ENCODE results near the gene CTSL.

CTSL gene

DNA sequence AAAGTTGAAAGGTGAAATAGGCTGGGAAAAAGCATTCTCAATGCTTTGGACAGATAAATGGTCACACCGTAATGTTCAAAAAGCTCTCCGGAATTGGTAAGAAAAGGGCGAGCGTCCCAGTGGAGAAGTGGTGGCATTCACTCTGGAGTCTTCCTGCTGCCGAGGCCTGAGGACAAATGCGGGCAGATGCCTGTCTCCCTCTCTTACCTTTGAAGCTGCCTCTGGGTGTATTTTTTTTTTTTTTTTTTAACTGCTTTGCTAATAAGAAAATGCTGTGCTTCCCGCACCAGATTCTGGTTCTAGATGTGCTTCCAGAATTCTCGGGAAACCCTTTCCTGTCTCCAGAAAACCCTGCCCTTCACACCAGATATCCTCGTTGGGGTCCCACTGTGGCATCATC, 24.4 kb upstream of the CTSL start:
- no peak for DNase-seq (ENCODE audit: low spot score)

DNA sequence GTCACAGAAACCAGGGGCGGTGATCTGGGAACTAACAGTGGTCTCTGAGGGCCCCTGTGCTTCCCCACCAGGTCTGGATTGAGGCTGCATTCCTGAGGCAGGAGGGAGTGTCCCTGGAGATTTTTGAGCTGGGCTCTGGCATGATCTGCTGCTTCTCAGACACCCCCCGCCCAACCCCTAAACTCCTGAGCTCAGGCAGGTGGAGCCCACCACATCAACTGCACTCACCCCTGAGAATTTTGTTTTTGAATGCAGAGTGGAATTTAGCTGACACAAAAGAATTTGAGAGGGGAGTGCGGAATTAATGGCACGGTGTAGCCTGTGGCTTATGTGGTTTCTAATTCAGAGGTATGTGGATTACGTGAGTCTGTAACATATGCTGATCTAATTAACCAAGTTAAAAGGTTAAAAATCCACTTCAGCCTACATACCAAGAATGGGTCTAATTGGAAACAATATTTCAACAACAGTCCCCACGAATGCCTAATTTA, 23.9 kb upstream of the CTSL start:
- DNase-seq (ENCODE audit: low spot score): no peak

DNA sequence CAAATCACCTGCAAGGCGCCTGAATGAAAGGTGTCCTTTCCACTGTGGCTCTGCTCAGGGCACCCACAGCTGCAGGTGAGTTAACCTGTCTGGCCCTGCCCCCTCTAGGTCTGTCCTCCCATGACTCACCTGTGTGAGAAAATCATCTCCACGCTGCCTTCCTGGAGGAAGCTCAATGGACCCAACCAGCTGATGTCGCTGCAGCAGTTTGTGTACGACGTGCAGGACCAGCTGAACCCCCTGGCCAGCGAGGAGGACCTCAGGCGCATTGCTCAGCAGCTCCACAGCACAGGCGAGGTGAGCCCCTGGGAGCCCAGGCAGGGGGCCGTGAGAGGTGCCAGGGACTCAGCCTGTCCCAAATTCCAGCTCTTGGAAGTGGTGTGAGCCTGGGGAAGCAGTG, 23.0 kb upstream of the CTSL start:
- DNase-seq (ENCODE audit: low spot score): no peak

DNA sequence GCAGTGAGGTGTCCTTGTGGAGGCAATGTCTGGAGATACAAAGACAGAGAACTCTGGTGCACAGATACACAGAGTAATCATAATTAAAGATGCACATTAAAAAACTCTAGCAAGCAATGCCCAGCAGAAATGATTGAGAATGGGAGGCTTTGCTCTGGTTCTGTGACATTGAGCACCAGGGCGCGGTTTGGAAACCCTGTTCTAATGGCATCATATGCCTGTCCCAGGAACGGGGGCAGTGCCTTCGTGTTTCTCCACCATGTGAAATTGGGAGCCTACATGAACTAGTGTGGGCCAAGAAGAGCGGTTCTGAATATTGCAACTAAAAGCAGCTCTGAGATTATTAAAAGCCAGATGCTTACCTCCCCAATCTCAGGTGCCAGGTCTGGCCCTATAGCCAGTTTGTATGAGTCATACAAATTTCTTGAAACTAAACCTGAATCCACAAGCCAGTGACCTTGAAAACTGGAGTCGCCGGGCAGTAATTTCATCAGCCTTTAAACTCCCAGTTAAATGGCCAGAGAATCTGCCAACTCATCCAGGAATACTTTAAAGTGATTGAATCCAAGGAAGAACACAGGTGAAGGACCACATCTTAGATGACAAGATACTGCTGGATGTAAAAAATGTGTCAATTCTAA, 22.2 kb upstream of the CTSL start:
- DNase-seq (ENCODE audit: low spot score): no peak

DNA sequence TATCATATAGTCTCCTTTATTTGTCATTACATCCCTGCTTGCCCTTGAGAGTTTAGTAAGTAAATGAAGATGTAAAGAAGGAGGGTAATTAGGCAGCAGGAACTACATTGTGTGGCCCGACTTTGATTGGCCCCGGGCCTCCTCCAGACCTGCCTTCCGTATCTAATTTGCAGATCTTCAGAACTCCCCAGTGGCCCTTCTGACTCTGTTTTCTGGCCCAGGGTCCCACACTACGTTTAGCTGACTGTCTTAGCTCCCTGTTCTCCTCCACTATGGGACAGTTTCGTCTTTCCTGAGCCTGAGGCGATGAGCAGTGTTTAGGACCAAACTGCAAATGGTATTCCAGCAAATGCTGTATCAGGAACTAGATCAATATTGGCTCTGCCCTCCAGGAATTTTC, 21.6 kb upstream of the CTSL start:
- DNase-seq (ENCODE audit: low spot score): no peak

DNA sequence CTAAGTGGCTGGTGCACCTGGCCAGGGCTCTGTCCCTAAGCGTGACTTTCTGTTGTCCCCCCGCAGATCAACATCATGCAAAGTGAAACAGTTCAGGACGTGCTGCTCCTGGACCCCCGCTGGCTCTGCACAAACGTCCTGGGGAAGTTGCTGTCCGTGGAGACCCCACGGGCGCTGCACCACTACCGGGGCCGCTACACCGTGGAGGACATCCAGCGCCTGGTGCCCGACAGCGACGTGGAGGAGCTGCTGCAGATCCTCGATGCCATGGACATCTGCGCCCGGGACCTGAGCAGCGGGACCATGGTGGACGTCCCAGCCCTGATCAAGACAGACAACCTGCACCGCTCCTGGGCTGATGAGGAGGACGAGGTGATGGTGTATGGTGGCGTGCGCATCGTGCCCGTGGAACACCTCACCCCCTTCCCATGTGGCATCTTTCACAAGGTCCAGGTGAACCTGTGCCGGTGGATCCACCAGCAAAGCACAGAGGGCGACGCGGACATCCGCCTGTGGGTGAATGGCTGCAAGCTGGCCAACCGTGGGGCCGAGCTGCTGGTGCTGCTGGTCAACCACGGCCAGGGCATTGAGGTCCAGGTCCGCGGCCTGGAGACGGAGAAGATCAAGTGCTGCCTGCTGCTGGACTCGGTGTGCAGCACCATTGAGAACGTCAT, 19.7 kb upstream of the CTSL start:
- DNase-seq (ENCODE audit: low spot score): no peak

DNA sequence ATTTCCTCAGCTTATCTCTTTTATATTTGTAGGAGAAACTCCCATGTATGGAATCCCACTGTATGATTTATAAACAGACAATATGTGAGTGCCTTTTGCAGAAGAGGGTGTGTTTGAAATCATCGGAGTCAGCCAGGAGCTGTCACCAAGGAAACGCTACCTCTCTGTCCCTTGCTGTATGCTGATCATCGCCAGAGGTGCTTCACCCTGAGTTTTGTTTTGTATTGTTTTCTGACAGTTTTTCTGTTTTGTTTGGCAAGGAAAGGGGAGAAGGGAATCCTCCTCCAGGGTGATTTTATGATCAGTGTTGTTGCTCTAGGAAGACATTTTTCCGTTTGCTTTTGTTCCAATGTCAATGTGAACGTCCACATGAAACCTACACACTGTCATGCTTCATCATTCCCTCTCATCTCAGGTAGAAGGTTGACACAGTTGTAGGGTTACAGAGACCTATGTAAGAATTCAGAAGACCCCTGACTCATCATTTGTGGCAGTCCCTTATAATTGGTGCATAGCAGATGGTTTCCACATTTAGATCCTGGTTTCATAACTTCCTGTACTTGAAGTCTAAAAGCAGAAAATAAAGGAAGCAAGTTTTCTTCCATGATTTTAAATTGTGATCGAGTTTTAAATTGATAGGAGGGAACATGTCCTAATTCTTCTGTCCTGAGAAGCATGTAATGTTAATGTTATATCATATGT, 18.0 kb upstream of the CTSL start:
- DNase-seq (ENCODE audit: low spot score): no peak

DNA sequence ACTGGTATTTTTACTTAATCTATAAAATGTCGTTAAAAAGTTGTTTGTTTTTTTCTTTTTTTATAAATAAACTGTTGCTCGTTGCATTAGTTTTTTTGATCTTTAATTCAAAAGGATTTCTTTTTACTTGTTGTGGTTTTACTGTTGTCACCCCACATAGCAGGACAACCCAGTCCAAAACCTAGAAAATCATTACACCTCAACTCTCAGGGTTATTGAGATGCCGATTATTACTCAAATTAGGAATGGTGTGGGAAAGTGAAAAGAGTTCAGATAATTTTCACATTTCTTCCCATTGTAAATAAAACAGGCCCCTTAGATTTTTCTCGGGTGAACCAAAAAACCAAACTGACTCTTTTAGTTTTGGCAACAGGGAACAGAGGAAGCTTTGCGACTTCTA, 17.4 kb upstream of the CTSL start:
- no peak for DNase-seq (ENCODE audit: low spot score)

DNA sequence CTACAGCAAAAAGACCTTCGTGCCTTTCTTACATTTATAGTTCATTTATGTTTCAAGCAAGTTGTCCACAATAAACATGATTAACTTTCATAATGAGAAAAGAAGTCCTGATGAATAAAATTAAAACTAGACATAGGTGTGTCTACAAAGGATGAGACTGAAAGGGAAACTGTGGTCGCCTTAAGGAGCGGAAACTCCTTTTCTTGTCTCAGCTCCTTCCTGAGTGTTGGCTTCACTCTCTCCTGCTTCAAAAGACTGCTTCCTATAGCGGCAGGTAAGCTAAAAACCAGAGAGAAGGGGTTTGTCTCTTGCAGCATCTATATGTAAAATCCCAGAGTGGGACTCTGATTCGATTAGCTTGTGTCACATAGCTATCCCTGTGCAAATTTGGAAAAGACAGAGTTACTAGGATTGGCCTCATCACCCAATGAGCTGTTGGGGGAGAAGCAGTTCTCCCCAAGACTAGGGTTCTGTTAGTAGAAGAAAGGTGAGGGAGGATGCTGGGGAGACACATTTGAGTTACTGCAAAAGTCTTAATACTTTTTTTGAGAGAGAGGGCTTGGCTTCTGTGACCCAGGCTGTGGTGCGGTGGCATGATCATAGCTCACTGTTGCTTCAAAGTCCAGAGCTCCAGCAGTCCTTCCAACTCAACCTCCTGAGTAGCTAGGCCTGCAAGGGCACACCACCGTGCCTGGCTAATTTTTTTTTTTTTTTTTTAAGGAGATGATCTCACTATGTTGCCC, 16.8 kb upstream of the CTSL start:
- no peak for DNase-seq (ENCODE audit: low spot score)

DNA sequence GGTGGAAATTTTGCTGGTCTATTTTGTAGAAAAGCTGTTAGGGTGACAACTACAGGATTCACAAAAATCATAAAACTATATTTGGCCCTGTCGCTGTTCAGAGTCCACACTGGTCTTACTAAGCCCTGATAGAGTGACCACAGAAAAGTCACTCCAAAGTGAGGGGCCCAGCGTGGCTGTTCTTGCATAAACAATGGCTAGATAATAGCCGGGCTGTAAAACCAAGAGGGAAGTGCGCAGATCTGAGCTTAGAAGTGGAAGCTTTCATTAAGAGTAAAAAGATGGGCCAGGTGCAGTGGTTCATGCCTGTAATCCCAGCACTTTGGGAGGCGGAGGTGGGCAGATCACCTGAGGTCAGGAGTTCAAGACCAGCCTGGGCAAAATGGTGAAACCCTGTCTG, 15.5 kb upstream of the CTSL start:
- DNase-seq (ENCODE audit: low spot score): no peak

DNA sequence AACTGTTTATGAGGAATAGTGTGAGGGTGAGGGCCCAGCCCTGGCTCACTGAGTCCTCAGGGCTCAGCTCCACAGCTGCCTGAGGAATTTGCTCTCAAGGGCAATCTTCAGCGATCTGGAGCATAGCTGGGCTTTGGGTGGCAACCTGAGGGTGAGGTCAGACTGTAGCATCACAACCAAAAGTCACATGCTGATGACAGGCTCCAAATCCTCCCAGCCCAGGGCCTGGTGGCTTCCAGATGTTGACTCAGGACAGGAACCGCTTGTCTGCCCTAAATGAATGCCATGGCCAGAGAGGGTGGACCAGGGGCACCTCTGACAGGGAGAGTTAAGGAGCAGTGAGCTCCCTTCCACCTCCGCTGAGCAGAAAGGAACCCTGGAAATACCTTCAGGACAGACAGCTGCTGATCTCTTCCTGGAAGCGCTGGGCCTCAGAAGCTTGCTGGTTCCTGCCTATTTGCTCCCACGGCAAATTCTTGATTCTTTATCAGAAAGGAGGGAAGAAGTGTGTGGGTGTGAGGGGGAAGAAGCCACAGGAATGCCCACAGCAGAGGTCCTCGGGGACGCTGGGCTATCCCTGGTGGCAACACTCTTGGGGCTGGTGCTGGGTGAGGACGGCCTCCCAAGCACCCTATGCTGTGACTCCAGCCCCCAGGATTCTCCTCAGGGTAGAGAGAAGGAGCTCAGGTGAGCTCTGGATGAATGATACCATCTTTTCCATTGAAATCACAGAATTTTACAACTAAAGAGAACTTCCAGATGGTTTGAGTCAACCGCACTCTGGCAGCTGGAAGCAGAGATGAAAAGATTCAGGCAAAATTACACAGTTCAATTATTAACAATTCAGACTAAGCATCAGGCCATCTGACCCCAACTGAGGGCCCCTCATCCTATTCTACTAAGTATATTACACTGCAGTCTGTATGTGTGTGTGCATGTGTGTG, 13.8 kb upstream of the CTSL start:
- no peak for DNase-seq (ENCODE audit: low spot score)

DNA sequence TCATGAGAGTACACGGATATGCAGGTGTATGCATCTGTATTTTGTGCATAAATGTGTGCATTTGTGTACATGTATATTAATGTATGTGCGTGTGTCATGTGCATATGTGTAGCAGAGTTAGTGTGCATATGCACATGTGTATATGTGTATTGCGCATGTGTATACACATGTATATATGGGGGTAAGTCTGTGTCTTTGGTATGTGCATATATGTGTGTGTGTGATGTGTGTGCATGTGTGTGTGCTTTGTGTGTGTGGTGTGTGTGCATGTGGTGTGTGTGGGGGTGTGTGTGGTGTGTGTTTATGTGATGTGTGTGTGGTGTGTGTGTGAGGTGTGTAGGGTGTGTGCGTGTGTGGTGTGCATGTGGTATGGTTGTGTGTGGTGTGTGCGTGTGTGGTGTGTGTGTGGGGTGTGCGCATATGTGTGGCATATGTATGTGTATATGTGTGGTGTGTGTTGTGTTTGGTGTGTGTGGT, 13.1 kb upstream of the CTSL start:
- DNase-seq (ENCODE audit: low spot score): no peak

DNA sequence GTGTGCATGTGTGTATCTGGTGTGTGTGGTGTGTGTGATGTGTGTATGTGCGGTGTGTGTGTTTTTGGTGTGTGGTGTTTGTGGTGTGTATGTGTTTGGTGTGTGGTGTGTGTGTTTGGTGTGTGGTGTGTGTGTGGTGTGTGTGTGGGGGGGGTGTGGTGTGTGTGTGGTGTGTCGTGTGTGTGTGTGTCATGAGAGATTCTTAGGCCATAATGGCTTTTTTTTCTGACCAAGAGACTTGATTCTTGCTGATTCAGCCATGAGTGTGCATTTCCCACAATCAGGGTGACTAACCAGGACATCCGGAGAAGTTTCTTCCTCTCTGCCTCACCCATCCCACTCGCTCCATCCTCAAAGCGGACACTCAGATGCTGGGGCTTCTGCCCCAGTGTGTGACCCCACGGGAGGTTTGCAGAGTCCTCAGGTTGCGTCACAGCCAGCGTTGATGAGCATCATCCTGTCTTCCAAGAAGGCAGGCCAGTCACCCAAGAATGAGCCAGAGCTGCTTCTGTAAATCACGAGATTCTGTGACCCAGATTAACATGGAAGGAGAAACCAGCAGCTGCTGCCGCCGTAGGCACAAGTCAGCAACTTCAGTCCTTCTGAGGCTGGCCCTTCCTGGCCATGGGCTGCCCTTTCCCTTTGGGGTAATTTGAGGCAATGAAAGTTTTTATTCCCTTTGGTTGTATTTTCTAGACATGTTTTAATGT, 12.5 kb upstream of the CTSL start:
- peak; percentile 64 for DNase-seq (ENCODE audit: low spot score)

DNA sequence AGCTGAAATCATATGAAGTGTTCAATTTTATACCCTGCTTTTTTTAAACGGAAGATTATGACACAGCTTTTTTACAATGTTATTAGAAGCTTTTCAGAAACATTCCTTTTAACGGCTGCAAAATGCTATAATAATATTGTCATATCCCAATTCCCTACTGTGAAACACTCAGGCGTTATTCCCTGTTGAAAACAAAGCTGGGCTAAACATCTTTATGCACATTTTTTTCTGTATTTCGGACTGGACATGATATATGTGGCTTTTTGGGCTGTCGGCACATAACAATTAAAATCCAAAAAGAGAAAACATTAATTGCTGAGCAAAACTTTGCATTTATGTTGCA, 12.0 kb upstream of the CTSL start:
- no peak for DNase-seq (ENCODE audit: low spot score)

DNA sequence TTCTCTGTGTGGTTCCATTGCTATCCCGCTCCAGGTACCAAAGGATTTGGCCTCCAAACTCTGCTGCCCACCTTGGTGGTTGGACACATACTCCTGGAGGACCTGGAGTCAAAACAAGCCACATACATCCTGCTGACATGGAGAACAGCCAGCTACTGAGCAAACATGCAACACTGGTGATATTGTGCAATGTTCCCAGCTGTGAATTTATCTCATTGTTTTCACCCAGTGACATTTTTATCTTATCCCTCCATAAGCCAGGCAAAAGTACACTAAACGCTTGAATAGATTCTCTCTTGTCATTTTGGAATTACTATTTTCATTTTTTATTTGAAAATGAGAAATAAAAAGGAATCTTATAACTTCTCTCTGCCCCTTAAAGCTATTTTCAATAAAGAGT, 11.1 kb upstream of the CTSL start:
- DNase-seq (ENCODE audit: low spot score): peak; percentile 75

DNA sequence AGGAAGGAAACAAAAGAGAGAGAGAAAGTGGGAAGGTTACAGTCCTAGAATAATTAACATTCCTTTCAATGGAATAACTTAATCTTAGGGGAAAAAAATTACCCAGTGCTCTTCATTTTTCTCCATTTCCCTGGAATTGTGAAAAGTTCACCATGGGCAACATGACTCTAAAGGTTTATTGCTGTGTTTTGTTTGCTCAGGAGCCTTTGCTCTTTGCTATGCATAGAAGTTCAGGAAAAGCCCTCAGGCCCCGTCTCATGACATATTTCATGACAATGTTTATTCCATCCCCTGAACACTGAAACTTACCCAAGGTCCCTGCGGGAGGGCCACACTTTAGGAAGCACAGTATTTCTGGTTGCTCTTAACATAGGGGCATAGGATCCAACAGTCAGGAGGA, 9.8 kb upstream of the CTSL start:
- DNase-seq (ENCODE audit: low spot score): no peak

DNA sequence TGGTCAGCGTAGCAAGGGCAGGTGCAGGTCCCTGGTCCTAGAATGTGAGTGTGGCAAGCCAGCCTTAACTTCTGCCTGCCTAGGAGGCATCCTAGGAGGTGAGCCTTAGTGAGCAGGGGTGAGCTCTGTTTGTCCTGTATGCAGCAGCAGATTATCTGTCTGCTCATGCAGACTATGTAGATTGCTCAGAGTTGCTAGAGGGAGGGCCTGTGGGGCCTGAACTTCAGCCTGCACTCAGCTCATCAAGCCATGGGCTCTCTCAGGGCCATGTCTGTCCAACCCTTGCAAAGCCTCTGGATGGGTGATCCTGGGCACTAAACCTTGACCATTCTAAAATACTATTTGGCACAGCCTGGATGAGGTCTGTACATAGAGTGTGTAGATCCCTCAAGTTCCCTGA, 8.5 kb upstream of the CTSL start:
- DNase-seq (ENCODE audit: low spot score): no peak

DNA sequence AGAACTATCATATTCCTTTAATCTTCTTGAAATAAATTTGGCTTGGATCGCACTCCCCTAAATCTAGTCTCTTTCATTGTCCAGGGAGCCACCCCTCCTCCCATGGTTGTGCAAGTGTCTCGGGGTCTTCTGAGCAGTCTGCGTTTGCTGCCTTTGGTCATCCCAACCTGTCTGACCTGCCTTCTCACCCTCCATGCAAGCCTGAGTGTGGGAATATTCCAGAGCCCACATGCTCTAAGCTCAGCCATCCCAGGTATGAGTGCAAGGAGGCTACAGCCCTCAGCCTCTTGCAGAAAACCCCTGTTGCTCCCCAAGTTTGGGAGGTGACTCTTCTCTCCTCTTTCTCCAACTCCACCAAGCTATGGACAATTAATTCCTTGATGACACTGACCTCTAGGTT, 7.7 kb upstream of the CTSL start:
- no peak for DNase-seq (ENCODE audit: low spot score)

DNA sequence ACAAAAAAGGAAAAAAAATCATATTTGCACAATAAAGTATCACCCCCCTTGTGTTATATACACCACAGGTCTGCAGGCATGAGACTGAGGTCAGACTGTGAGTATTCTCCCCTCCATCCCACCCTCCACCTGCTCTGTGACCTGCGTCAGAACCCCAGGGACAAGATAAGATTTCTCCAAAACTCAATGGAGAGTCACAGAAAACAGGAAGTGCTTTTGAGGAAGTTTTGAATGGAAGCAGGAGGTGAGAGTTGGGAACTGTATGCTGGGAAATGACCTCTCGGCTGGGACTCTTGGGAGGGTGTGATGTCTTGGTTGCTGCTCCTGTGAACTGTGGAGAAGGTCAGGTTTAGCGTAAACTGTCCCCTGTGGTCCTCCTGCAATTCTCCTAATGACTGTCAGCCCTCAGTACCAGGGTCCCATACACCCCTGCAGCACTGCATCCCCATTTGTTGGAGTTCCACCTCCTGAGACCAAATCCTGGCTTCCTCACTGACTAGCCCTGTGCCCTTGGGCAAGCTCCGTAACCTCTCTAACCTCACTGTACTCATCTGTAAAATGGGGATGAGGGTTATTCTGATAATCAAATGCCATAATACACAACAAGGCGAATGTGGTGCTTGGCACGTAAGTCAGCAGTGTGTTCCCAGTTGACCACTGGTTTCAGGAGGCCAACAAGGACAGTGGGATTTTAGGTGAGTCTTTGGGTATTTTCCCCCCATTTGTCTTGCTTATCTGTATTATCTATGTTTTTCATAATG, 6.9 kb upstream of the CTSL start:
- no peak for DNase-seq (ENCODE audit: low spot score)

DNA sequence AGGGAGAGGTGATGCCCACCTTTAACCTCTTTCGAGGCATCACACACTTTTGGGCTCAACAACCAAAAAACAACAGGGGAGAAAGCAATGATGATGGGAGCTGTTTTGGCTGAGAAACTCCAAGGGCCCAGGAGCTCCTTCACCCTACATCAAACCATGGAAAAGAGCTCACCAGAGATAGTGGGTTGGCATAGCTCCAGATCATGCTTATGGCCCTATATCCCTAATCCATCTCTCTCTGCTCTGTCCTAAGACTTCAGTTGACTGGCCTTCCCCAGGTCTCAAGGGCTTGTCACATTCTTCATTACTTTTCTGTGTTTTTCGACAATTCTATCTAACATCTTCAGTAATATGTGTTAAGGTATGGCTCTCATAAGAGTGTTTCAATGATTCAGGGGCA, 5.7 kb upstream of the CTSL start:
- no peak for DNase-seq (ENCODE audit: low spot score)
